BJ (cell line): ENCODE data around the gene EXOSC3. TPM values are rescaled to one million over a fixed set of nuclear protein-coding genes. Genes with fewer than 3 reads are reported as not detected.

Source experiments
- CTCF ChIA-PET: fragments of 350-600 bp; formaldehyde crosslinking; extraction: SDS; loops from one replicate; lab custom pipeline; 2021; ENCODE audit warnings: antibody characterized with exemption, inconsistent platforms; lab: Yijun Ruan, JAX
- POLR2A ChIA-PET: fragments of 300-600 bp; sonication (Branson Sonifier 250); formaldehyde crosslinking; extraction: SDS; loops from one replicate; lab custom pipeline; 2021; ENCODE audit warnings: antibody characterized with exemption; lab: Charles Lee
- DNase-seq: peaks from one replicate; pipeline ENCODE4 v3.0.0-alpha.2; 2011; ENCODE audit warnings: low read depth
- H3K27me3 ChIP-seq: 2 replicates; pipeline ENCODE4 v1.6.0; 2011; ENCODE audit warnings: low read length; ENCODE audit not compliant: control insufficient read depth, insufficient read depth
- H3K36me3 ChIP-seq: 2 replicates; pipeline ENCODE4 v1.5.1; 2011; ENCODE audit warnings: low read length; ENCODE audit not compliant: control insufficient read depth, insufficient read depth
- H3K4me3 ChIP-seq: 2 replicates; pipeline ENCODE4 v1.5.1; 2011; ENCODE audit warnings: low read depth, mild to moderate bottlenecking, control low read depth, low read length
- CTCF ChIP-seq: IDR thresholded peaks from 2 replicates; pipeline ENCODE4 v1.5.1; 2011; ENCODE audit warnings: low read depth, mild to moderate bottlenecking, control low read depth, inconsistent platforms, low read length, moderate library complexity; ENCODE audit not compliant: insufficient read depth
- polyA plus RNA-seq: library from polyadenylated mRNA; depleted of rRNA; stranded (reverse); fragments of >200 nt; gene quantifications from 2 replicates; pipeline ENCODE4 v1.2.3, GENCODE V29; 2011

EXOSC3 gene
- polyA plus RNA-seq, 1 experiment = 14.2 TPM

GRCh38 chr9:37801287-37801850, 16.5 kb upstream of the EXOSC3 start:
- POLR2A ChIA-PET = interaction anchor here (0.6 to 0.7 kb wide), 4 partner anchors 16 to 305 kb away, joined by 3 to 17 read pairs (median 12); partner anchors contain the start of gene EXOSC3
- Histone ChIP-seq H3K4me3 (peak overlapping the region; percentile 55), H3K36me3 (no peaks in the 10 kb centered on the region), H3K27me3 (no peaks in the 10 kb centered on the region)
- DNase-seq = no peak
- CTCF ChIA-PET = interaction anchor here (1.0 kb wide), 1 partner anchor 11 kb away, joined by 4 read pairs; no protein-coding TSS in a partner anchor
- no peak for TF ChIP-seq CTCF

DNA sequence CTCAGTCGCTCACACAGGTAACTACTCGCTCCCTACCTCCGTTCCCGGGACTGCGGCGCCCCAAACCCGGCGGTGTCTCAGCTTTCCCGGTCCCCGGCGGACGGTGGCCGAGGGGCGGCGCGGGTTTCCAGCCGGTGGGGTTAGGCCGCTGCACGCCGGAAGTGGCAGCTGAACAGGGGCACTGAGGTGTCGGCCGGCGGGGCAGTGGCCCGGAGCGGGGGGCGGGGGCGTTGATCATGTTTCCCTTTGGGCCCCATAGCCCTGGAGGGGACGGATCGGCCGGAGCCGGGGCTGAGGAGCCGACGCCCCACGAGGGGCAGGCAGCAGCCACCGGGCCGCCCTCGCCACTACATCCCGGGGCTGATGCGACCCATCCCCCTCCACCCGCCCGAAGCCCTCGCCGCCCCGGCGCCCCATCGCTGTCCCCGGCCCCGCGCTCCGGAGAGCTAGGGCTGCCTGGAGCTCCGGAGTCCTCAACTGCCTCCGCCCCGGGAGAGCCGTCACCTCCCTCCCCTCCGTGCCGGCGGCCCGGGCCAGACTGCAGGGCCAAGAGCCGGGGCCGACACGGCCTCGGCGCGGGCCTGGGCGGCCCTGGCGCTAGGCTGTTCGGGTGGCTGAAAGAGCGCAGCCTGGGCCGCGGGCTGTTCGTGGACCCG, 15.9 kb upstream of the EXOSC3 start, which contains the start of gene DCAF10:
Gene DCAF10 (plus strand): TSS at position 167 of the 656 bp plus-strand sequence. CDS start 70 bp downstream, at position 237.
- no peak for DNase-seq
- POLR2A ChIA-PET = interaction anchor here (0.6 to 0.7 kb wide), 3 partner anchors 16 to 170 kb away, joined by 12 to 17 read pairs (median 13); partner anchors contain the start of gene EXOSC3
- CTCF ChIA-PET = interaction anchor here (1.0 kb wide), 1 partner anchor 12 kb away, joined by 4 read pairs; no protein-coding TSS in a partner anchor
- no peak for TF ChIP-seq CTCF
- Histone ChIP-seq H3K27me3 (no peaks in the 10 kb centered on the region), H3K36me3 (no peaks in the 10 kb centered on the region), H3K4me3 (peak within 1 kb of the TSS; percentile 55)

- Histone ChIP-seq H3K27me3 (no peaks in the 10 kb centered on the region), H3K4me3 (no peak overlapping the region), H3K36me3 (no peaks in the 10 kb centered on the region)
- CTCF ChIA-PET = no interaction called here
- POLR2A ChIA-PET = no interaction called here
- no peak for TF ChIP-seq CTCF
- no peak for DNase-seq
Observed at GRCh38 chr9:37798677-37799076, 13.8 kb upstream of the EXOSC3 start.

DNA sequence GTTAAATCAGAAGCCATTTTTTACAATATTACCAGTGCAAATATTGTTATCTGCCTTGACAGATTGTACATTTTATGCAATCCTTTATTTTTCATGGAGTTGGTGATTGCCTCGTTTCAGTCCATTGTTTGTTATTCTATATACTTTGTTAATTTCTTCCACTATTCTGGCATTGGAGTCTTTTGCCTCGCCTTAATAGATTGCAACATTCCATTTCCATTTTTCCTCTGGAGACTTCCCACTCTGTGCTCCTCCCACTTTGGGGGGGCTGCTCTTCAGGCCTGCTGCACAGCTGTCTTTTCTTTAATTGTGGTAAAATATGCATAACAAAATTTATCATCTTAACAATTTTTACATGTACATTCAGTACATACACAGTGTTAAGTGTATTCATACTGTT, 11.4 kb upstream of the EXOSC3 start:
- H3K27me3 ChIP-seq = no peaks in the 10 kb centered on the region
- TF ChIP-seq CTCF = no peak
- ChIA-PET CTCF (no interaction called here), POLR2A (no interaction called here)
- no peak overlapping the region for H3K4me3 ChIP-seq
- no peaks in the 10 kb centered on the region for H3K36me3 ChIP-seq
- DNase-seq = no peak

DNA sequence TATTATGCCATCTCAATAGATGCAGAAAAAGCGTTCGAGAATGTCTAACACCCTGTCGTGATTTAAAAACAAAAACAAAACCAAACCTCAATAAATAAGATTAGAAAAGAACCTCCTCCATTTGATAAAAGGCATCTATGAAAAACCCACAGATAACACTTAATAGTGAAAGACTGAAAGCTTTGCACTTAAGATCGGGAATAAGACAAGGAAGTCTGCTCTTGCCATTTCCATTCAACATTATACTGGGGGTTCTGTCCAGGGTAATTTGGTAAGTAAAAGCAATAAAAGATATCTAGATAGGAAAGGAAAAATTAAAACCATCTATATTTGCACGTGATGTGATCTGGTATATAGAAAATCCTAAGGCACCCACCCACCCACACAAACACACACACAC, 7.3 kb upstream of the EXOSC3 start:
- Histone ChIP-seq H3K36me3 (no peaks in the 10 kb centered on the region), H3K4me3 (no peak overlapping the region), H3K27me3 (no peaks in the 10 kb centered on the region)
- POLR2A ChIA-PET = no interaction called here
- no peak for TF ChIP-seq CTCF
- CTCF ChIA-PET = no interaction called here
- no peak for DNase-seq
